Uterus (tissue), 4 donors: Measurements from ENCODE around the gene INSL3. TPM values are rescaled to one million over a fixed set of nuclear protein-coding genes. Genes with fewer than 3 reads are reported as not detected.

Experiments used
- DNase-seq, 2 donors: peaks; one replicate each; pipeline ENCODE4 v3.0.0-alpha.2; 2019 to 2020
- H3K27ac ChIP-seq, 2 donors: fragments of 200-600 bp; sonication (generic); 1 replicate in 1 of 2; 2 replicates in 1 of 2; pipeline ENCODE4 v1.5.1; 2016 to 2018
- H3K27me3 ChIP-seq, 2 donors: fragments of 200-600 bp; sonication (generic); one replicate each; pipeline ENCODE4 v1.5.1; 2018 to 2019; ENCODE audit warnings: control low read depth in 1 of 2
- H3K36me3 ChIP-seq, 2 donors: fragments of 200-600 bp; sonication (generic); one replicate each; pipeline ENCODE4 v1.5.1; 2019; ENCODE audit warnings: control low read depth in 1 of 2
- H3K4me1 ChIP-seq, 2 donors: fragments of 200-600 bp; sonication (generic); one replicate each; pipeline ENCODE4 v1.5.1; 2018 to 2019; ENCODE audit warnings: control low read depth in 1 of 2
- H3K4me3 ChIP-seq, 2 donors: fragments of 200-600 bp; sonication (generic); 1 replicate in 1 of 2; 2 replicates in 1 of 2; pipeline ENCODE4 v1.5.1; 2018 to 2019; ENCODE audit warnings: mild to moderate bottlenecking in 1 of 2
- H3K9me3 ChIP-seq, 2 donors: fragments of 200-600 bp; sonication (generic); one replicate each; pipeline ENCODE4 v1.5.1; 2019; ENCODE audit warnings: control low read depth in 1 of 2
- CTCF ChIP-seq, 4 experiments: fragments of 200-600 bp in 2 of 4; fragments of 450-650 bp in 2 of 4; sonication (generic) in 2 of 4; IDR thresholded peaks; one replicate each; pipeline ENCODE4 v1.5.1; 2016 to 2019; ENCODE audit warnings: antibody characterized with exemption in 4 of 4, mild to moderate bottlenecking in 2 of 4, moderate library complexity in 1 of 4
- POLR2A ChIP-seq, 2 donors: fragments of 450-650 bp; IDR thresholded peaks; one replicate each; pipeline ENCODE4 v1.6.1; 2016; ENCODE audit warnings: antibody characterized with exemption in 2 of 2, mild to moderate bottlenecking in 1 of 2, moderate library complexity in 1 of 2
- intact Hi-C: fragments of 100-400 bp; cut with DNase I; formaldehyde crosslinking; loops from one replicate; pipeline ENCODE4 v1.15.1; 2023; ENCODE audit warnings: low total_unique reads
- small RNA-seq: library from RNA; depleted of rRNA; stranded (forward); fragments of <200 nt; gene quantifications from one replicate; pipeline ENCODE3, GENCODE V24; 2016
- total RNA-seq, 4 donors: library from RNA; depleted of rRNA in 3 of 4; stranded (reverse); fragments of >200 nt in 3 of 4; gene quantifications; one replicate each; pipeline versions ENCODE4 v1.1.0 to v1.2.4, GENCODE V29; 2014 to 2023
- donor health status: DM: yes; HTN: yes; CAD: no.

INSL3 gene
- total RNA-seq, 4 donors from 2014 or later: not detected

GRCh38 chr19:17766543-17767131, 54.7 kb downstream of the INSL3 start:
- no peaks in the 10 kb centered on the region for H3K9me3 ChIP-seq
- no peak overlapping the region for H3K27ac ChIP-seq
- H3K27me3 ChIP-seq: no peaks in the 10 kb centered on the region
- no peaks in the 10 kb centered on the region for H3K4me1 ChIP-seq
- intact Hi-C loops: no loop called here
- DNase-seq: peak; percentile 43 to 44
- H3K36me3 ChIP-seq: no peaks in the 10 kb centered on the region
- no peak for TF ChIP-seq POLR2A (IDR thresholded peaks at IDR 0.05)
- TF ChIP-seq CTCF (IDR thresholded peaks at IDR 0.05): peak; percentile 41 to 73 (median 62)
- no peak overlapping the region for H3K4me3 ChIP-seq

Small RNA genes lying within 50 kb of the gene (small RNA-seq; reads per million reads assigned to genes)
- not detected for gene SNORA68

Other genes starting within 250 kb of the INSL3 start
- gene UNC13A, start 133.2 kb downstream of the INSL3 start, total RNA-seq: under 1 TPM in 3 of 4 donors, not detected in 1; 0.21 to 0.35 (median 0.29) TPM
- gene MAP1S, start 102.0 kb downstream of the INSL3 start, total RNA-seq: 10 to 100 TPM in 3 of 4 donors, 1 to 10 TPM in 1; 6.2 to 78.7 (median 50.3) TPM
- 1 to 10 TPM in 2 of 4 donors, under 1 TPM in 1, not detected in 1; under 0.01 to 3.8 (median 1.4) TPM for gene FCHO1, start 70.0 kb downstream of the INSL3 start, total RNA-seq
- 1 to 10 TPM in 1 of 4 donors, not detected in 3; 1.4 TPM for gene B3GNT3, start 26.4 kb downstream of the INSL3 start, total RNA-seq
- gene JAK3, start 26.5 kb upstream of the INSL3 start, total RNA-seq: 1 to 10 TPM in 2 of 4 donors, under 1 TPM in 2; under 0.01 to 8.1 (median 2.7) TPM
- gene RPL18A, start 38.4 kb upstream of the INSL3 start, total RNA-seq: 1,000 to 10,000 TPM in 3 of 4 donors, 100 to 1,000 TPM in 1; 649 to 2,637 (median 1,942) TPM
- gene SLC5A5, start 50.4 kb upstream of the INSL3 start, total RNA-seq: not detected
- 10 to 100 TPM; 23.6 to 37.2 (median 28.3) TPM for gene CCDC124, start 111.5 kb upstream of the INSL3 start, total RNA-seq
- gene KCNN1, start 145.6 kb upstream of the INSL3 start, total RNA-seq: 1 to 10 TPM in 1 of 4 donors, not detected in 3; 1.9 TPM
- gene ARRDC2, start 186.7 kb upstream of the INSL3 start, total RNA-seq: 10 to 100 TPM; 18.7 to 77.9 (median 43.1) TPM